Liver (tissue), 9 donors: ENCODE results near the gene MAFF. TPM values are rescaled to one million over a fixed set of nuclear protein-coding genes. Genes with fewer than 3 reads are reported as not detected.
A peak's percentile ranks its signal among the peaks of the same experiment; 100 is the strongest.

Source experiments
- DNase-seq: peaks from one replicate; pipeline ENCODE4 v3.0.0-alpha.2; 2017; ENCODE audit warnings: low spot score
- H3K27ac ChIP-seq, 2 donors: one replicate each; pipeline ENCODE4 v1.7.0; 2013; ENCODE audit warnings: inconsistent platforms in 2 of 2, low read length in 2 of 2, control low read depth in 1 of 2, low read depth in 1 of 2, mild to moderate bottlenecking in 1 of 2
- H3K27me3 ChIP-seq, 4 donors: one replicate each; pipeline versions ENCODE4 v1.6.1 to v1.7.0; 2013; ENCODE audit warnings: low read length in 3 of 4, inconsistent platforms in 1 of 4, mild to moderate bottlenecking in 1 of 4, moderate library complexity in 1 of 4; ENCODE audit not compliant: control insufficient read depth in 4 of 4, insufficient read depth in 4 of 4
- H3K36me3 ChIP-seq, 4 donors: one replicate each; pipeline versions ENCODE4 v1.6.1 to v1.7.0; 2013; ENCODE audit warnings: low read length in 3 of 4, mild to moderate bottlenecking in 3 of 4, low read depth in 1 of 4, moderate library complexity in 1 of 4; ENCODE audit not compliant: control insufficient read depth in 4 of 4, insufficient read depth in 3 of 4
- H3K4me1 ChIP-seq, 4 donors: one replicate each; pipeline versions ENCODE4 v1.6.1 to v1.7.0; 2013; ENCODE audit warnings: low read length in 3 of 4, mild to moderate bottlenecking in 3 of 4, moderate library complexity in 1 of 4; ENCODE audit not compliant: control insufficient read depth in 4 of 4, insufficient read depth in 4 of 4
- H3K4me3 ChIP-seq, 3 donors: one replicate each; pipeline versions ENCODE4 v1.6.1 to v1.7.0; 2013; ENCODE audit warnings: low read length in 3 of 3, control low read depth in 1 of 3, low read depth in 1 of 3, mild to moderate bottlenecking in 1 of 3
- H3K9ac ChIP-seq, 2 donors: one replicate each; pipeline ENCODE4 v1.7.0; 2013; ENCODE audit warnings: low read length in 2 of 2, mild to moderate bottlenecking in 2 of 2, moderate library complexity in 2 of 2, control low read depth in 1 of 2, low read depth in 1 of 2
- H3K9me3 ChIP-seq, 4 donors: one replicate each; pipeline versions ENCODE4 v1.6.1 to v1.7.0; 2013; ENCODE audit warnings: low read length in 3 of 4; ENCODE audit not compliant: control insufficient read depth in 4 of 4
- CTCF ChIP-seq: fragments of 150-350 bp; IDR thresholded peaks from 2 replicates; pipeline ENCODE4 v1.5.1; 2017; ENCODE audit warnings: improper control_type of control experiment, low read depth, low read length; ENCODE audit not compliant: missing input control
- EGR1 ChIP-seq, 2 donors: IDR thresholded peaks; 2 replicates each; pipeline ENCODE4 v1.6.1; 2016 to 2018; ENCODE audit warnings: antibody characterized with exemption in 2 of 2, low read depth in 2 of 2
- FOXA2 ChIP-seq: IDR thresholded peaks from 2 replicates; pipeline ENCODE4 v1.6.1; 2016; ENCODE audit warnings: antibody characterized with exemption
- GABPA ChIP-seq, 2 donors: IDR thresholded peaks in 1 of 2; conservative IDR thresholded peaks in 1 of 2; 2 replicates each; pipeline ENCODE4 v1.6.1; 2016; ENCODE audit warnings: antibody characterized with exemption in 2 of 2, mild to moderate bottlenecking in 1 of 2, moderate library complexity in 1 of 2
- NR2F2 ChIP-seq: IDR thresholded peaks from 2 replicates; pipeline ENCODE4 v1.6.1; 2016; ENCODE audit warnings: antibody characterized with exemption
- RAD21 ChIP-seq, 2 donors: IDR thresholded peaks; 2 replicates each; pipeline ENCODE4 v1.6.1; 2016; ENCODE audit warnings: antibody characterized with exemption in 2 of 2, mild to moderate bottlenecking in 2 of 2
- REST ChIP-seq: IDR thresholded peaks from 2 replicates; pipeline ENCODE4 v1.6.1; 2016; ENCODE audit warnings: antibody characterized with exemption, mild to moderate bottlenecking
- WGBS: extraction: QIAGEN DNeasy Blood & Tissue Kit; methylation state at CpG from one replicate; pipeline ENCODE4 v1.1.7; 2013; 5-methylcytosine and 5-hydroxymethylcytosine counted together
- polyA plus RNA-seq, 2 donors: library from polyadenylated mRNA; stranded (reverse) in 1 of 2; unstranded in 1 of 2; fragments of 200-250 nt in 1 of 2; fragments of >200 nt in 1 of 2; fragmentation: Nextera tagmentation in 1 of 2; extraction: Ambion mirVana in 1 of 2; gene quantifications; one replicate each; pipeline versions ENCODE4 v1.2.1 to v1.2.3, GENCODE V29; 2013 to 2015
- total RNA-seq, 2 donors: library from RNA; depleted of rRNA; stranded (reverse); fragments of >200 nt; gene quantifications; one replicate each; pipeline ENCODE4 v1.2.3, GENCODE V29; 2014
- donor health status: healthy.
- donor health status: healthy.
- donor health status: healthy.
- donor health status: healthy.
- donor health status: healthy.

Gene MAFF
- total and polyA plus RNA-seq, 4 donors: 1.4 to 3.3 (median 2.0) TPM

- Histone ChIP-seq H3K4me1 (peaks cover 0 to 19% (median 4%) of the 10 kb centered on the region in 4 donors), H3K4me3 (no peak overlapping the region), H3K27me3 (no peaks in the 10 kb centered on the region), H3K27ac (peak overlapping the region; percentile 39 to 49), H3K9ac (no peak overlapping the region), H3K36me3 (no peaks in the 10 kb centered on the region), H3K9me3 (no peaks in the 10 kb centered on the region)
- DNase-seq: no peak
- WGBS: 80% methylated on average over 8 of the region's 8 CpGs
- TF ChIP-seq RAD21 (IDR thresholded peaks at IDR 0.05) (peak in 1 of 2 donors; percentile 16), FOXA2 (no peak), GABPA (IDR thresholded peaks at IDR 0.05 in 1 of 2, conservative IDR thresholded peaks at IDR 0.05 in 1 of 2) (peak in 1 of 2 donors; percentile 29), CTCF (no peak)
Measured at GRCh38 chr22:38258895-38259294, 57.1 kb downstream of the MAFF start.

GRCh38 chr22:38259370-38259769, 57.6 kb downstream of the MAFF start:
- Histone ChIP-seq H3K27ac (peak overlapping the region; percentile 39 to 49), H3K36me3 (no peaks in the 10 kb centered on the region), H3K4me1 (peaks cover 0 to 19% (median 4%) of the 10 kb centered on the region in 4 donors), H3K9ac (peak overlapping the region in 1 of 2 donors; percentile 50), H3K9me3 (no peaks in the 10 kb centered on the region), H3K27me3 (no peaks in the 10 kb centered on the region), H3K4me3 (no peak overlapping the region)
- no peak for TF ChIP-seq CTCF
- no peak for TF ChIP-seq NR2F2
- no peak for TF ChIP-seq REST
- TF ChIP-seq EGR1 (IDR thresholded peaks at IDR 0.05; ENCODE audit: low read depth in 2 of 2): no peak
- 83% methylated on average over 8 of the region's 8 CpGs for WGBS
- DNase-seq: no peak
